Cerebellar cortex (tissue), 1 donor: ENCODE data around the gene RGS16.

Experiments used
- DNase-seq: peaks from one replicate; pipeline ENCODE4 v3.0.0-alpha.2; 2015; ENCODE audit warnings: low spot score

RGS16 gene

DNA sequence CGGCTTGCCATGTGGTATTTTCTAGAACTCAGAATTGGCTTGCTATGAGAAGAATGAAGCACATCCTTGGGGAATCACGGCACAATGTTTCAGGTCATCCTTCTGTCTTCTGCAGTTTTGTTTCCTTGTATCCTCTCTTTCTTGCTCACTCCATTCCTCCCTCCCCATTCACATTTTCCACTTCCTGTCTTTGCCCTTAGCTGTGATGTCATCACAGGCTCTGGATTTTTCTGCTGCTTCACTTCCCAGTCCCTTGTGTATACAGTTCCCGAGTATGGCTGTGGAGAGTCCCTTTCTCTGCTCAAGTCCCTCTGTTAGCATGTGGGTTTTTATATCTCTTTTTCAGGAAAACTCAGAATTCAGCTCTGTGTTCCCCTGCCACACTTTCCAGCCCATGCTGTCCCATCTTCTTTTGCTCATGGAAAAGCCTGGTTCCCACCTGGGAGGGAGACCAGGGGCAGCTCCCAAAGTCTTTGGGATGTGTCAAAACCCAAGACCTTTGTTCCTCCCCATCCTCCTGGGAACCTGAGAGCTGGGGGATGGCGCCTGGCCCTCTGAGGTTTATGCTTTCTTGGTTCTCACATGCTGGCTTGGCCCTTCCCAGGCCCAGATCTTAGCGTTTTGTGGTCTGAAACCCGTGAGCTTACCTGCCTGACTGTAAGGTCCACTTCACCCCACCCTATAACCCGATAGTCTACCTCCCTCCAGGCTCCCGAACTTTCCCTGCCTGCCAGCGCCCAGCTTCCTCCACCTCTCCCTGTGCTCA is 4.8 kb upstream of the RGS16 start:
- no peak for DNase-seq

GRCh38 chr1:182608236-182608635 is 4.0 kb upstream of the RGS16 start:
- DNase-seq: no peak

DNA sequence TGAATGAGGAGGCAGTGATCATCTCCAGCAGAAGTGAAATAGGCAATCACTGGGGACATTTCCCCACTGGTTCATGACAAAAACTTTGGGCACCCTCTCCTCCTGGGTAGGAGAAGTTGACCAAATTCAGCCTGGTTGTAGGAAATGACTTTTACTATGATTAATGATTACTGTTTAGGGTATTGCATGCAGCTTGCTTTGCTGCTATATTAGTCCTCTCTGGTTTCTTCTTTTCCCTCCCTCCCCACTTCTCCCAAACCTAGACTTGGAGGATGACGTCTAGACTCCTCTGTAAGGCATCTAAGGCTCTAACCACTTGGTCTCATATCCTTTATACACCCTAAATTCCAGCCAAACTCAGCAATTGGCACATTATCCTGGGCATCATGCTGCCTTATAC is 3.4 kb upstream of the RGS16 start:
- DNase-seq: no peak

GRCh38 chr1:182603646-182604174 is 479 bp downstream of the RGS16 start:
- DNase-seq: no peak

- DNase-seq: no peak
Observed at GRCh38 chr1:182602935-182603645, 1.1 kb downstream of the RGS16 start.

- peak; percentile 75 for DNase-seq
Observed at GRCh38 chr1:182601913-182602312, 2.3 kb downstream of the RGS16 start.

GRCh38 chr1:182601416-182601786 is 2.8 kb downstream of the RGS16 start:
- peak; percentile 94 for DNase-seq

DNA sequence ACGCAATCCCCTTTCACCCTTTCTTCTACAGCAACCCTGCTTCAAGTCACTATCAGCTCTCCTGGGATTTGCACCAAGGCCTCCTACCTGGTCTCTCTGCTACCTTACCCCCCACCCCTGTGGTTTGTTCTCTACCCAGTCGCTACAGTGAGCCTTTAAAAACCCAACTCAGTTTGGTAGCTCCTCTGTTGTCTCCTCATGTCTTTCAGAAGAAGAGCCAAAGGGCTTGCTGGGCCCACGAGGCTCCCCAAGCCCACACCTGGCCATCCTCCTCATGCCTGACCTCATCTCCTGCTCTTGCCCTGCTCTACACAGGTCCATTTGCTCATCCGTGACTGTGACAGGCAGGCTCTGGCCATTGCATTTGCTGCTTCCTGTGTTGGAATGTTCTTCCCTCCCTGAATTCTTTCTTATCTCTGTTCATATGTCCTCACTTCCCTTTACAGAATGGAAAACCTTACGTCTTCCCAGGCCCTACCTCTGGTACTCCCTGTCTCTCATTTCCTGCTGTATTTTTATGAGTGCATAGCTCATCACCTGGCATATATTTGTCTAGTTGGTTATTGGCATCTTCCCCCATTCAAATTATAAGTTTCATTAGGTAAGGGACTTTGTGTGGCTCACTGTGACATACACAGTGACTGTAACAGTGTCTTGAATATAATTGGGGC is 3.3 kb downstream of the RGS16 start:
- DNase-seq: no peak

DNA sequence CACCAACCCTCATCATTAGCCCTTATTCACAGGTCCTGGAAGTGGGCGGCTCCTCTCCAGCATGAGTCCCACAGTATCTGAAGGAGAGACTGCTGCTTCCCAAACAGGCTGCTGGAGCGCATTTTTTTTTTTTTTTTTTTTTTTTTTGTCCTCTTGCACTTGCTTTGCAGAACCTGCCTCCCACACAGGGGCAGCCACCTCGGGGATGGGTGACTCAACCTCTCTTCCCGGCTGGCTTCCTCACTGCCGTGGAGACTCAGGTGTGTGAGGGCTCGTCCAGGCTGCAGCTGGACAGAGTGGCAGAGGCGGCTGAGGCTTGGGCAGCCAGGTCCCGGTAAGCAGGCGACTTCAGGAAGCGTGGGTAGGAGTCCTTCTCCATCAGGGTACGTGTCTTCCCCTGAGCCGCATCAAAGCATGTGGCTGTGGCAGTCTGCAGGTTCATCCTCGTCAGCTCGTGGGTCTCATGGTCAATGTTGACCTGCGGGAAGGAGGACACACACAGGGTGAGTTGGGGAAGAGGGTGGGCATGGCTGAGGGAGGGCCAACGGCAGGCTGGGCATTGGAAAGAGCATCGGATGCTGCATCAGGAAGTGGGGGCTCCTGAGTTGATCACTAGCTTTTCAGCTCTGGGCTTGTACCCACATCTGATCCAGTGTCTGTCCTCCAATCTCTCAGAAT is 4.0 kb downstream of the RGS16 start:
- no peak for DNase-seq

DNA sequence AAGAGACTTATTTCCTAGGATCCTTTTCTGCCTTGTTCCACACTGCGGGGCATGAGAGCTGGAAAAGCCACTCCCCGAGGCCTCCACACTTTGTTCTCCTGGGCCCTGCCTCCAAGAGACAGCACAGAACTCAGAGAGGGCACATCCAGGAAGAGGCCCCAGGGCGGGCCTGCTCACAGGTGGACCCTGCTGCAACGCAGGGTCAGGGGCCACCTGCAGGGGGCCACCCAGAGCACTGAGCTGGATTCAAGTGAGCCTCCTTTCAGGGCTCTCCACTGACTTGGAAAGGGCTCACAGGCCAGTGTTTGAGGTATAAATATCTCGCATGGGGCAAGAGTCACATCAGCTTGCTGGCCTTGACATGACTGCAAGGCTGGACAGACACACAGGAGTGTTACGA is 4.8 kb downstream of the RGS16 start:
- no peak for DNase-seq

DNA sequence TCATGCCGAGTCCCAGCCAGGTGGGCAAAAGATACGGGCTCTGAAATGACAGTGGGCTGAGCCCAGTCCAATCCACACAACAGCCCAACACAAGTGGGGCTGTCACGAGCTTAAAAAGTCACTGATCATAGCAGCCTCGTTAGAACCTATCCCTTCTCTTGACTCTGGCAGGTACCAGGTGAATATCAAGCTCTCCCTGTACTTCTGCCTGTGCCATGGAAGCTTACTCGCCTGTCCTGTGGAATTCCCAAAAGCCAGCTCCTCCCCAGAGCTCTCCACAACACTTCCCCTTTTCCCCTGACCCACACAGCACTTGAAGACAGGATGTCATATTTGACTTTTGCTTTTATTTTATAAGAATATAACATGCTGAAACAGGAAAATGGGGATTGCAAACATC is 5.9 kb downstream of the RGS16 start:
- DNase-seq: no peak

DNA sequence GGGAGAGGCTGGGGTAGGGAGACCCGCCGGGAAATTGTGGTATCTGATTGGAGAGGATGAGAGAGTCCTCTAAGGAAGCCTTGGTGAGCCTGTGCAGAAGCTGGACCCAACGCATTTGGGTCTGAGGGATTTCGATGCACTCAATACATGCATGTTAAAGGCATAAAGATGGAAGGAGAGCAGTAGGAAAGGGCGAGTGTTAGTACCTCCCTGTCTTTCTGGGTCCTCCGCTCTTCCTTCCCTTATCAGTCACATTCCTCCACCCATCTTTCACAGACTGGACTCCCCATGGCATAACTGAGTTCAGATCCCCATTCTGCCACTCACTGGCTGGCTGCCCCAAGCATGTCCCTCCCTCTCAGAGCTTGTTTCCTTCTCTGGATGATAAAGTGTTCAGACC is 7.3 kb downstream of the RGS16 start:
- no peak for DNase-seq

- DNase-seq: peak; percentile 53
Observed at GRCh38 chr1:182595641-182596240, 8.4 kb downstream of the RGS16 start.

DNA sequence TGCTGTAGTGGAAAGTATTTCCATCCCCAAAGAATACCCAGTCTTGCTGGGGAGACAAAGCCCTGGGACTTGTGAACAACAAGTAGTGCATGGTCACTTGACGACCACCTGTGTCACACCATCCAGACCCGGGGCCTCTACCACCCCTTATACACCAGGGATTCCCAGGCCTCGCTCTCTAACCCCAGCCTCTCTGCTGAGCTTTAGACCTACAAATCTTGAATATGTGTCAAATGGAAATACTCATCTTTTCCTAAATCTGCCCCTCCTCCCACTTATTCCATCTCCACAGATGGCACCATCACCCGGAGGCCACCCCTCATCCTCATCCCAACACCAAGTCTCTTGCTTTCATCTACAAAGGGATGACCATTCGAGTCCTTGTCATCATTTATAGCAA is 14.3 kb downstream of the RGS16 start:
- no peak for DNase-seq

GRCh38 chr1:182589520-182589919 is 14.7 kb downstream of the RGS16 start:
- no peak for DNase-seq

DNA sequence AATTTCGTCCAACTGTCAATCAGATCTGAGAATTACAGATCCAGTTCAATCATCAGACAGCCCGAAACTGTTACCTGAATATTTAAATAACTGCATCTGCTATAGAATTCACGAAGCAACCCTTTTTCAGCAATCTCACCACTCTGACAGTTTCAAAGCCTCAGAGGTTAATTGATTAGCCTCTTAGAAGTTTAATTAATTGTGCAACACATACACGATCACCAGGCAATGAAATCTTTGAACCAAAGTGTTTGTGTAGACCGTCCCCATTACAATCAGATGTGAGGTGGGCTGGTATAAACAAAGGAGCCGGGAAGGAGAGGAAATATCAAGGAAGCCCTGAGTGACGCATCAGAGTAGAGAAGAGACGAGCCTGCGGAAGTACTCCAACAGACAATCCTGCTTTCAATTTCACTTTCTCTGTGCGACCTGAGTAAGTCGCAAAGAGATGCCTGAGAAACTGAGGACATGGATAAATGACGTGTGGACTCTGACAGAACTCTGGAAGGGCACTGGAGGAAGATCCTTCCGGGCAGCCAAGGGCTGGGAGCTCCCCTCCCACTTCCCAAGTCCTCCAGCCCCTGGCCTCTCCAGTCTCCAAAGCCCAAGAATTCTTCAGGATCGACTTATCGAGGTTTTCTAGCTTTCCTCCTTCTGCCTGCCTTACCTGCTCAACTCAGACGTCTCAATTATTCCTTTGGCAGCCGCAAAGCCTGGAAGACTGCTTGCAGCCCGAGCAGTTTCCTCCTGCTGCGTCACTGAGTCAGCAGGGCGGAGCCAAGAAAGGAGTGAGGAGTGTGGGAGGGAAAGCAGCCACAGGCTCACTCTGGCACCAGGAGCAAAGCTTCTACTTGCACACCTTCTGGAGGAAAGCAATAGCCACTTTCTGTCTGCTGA is 15.4 kb downstream of the RGS16 start, which contains the start of gene RNASEL:
Gene RNASEL (minus strand): TSS at position 757 of the 897 bp plus-strand sequence. CDS start 2,450 bp downstream, outside the sequence.
- peak; percentile 56 for DNase-seq

DNA sequence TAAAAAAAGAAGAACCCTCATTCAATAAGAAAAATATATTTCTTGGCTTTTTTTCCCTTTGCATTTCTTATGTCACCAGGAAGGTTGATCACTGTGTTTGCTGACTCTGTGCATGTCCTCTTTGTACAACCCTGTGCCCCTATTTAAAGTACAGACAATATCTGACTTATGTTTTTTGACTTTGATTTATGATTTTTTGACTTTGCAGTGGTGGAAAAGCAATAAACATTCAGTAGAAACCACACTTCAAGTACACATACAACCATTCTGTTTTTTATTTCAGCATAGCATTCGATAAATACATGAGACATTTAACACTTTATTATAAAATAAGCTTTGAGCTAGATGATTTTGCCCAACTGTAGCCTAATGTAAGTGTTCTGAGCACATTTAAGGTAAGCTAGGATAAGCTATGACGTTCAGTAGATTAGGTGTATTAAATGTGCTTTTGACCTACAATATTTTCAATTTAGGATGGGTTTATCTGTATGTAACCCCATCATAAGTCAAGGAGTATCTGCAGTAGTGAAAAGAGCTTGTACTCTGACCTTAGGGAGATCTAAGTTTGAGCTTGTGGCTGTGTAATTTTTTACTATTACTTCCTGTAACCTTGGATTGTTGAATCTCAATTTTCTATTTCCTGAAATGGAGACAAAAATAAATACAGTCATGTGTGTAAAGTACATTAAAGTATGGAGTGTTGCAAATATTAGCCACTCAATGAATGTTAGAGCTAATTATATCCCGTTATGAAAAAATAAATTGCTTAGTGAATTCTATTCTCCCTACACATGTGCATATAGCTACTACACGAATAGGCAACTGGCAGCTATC is 16.3 kb downstream of the RGS16 start:
- no peak for DNase-seq

DNA sequence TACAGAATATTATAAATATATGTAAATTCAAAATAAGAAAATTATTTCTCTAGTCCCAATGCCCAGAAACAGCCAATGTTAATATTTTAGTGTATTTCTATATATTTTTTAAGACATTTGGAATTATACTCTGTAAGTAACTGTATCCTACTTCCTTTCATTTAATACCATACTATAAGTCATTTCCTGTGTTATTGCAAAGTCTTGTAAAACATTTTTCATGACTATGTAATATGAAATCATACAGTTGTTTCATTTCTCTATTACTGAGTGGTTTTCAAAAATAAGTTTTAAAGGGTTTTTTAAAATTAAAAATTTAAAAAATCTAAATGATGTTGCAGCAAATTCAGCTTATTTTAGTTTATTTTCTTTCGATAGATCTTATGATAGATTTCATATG is 17.1 kb downstream of the RGS16 start:
- DNase-seq: no peak

DNA sequence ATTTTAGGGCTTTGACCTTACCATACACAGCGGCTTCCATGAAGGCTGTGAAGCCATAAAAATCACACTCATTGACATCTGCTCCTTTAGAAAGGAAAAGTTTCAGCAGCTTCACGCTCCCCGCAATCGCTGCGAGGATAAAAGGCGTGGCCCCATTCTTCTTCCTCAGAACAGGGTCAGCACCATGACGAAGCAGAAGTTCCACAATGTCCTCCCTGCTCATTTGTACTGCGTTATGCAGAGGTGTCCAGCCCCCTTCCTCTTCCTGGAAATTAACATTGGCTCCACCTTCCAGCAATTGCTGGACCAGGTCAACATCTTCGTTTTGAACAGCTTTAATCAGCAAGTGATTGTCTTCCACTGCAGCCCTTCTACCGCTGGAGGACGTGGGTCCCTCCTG is 17.8 kb downstream of the RGS16 start:
- DNase-seq: no peak

DNA sequence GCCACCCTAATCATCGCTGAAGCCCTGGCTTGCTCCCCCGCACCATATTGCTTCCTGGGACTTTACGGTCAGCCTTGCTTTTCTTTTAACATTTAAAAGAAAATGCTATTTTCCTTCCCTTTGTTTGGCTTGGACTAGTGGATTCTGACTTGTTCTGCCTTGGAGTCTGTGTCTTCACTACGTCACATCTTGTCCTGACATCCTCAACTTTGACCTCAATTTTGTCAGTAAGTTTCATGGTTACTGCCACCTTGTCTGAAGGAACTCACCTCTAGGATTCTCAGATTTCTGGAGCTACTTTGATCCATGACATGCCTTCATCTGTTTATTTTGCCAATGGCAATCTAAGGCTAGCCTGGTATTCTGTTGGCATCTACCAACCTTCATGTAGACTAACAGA is 19.4 kb downstream of the RGS16 start:
- no peak for DNase-seq
